ENCODE data around the gene FOXP2. TPM values are rescaled to one million over a fixed set of nuclear protein-coding genes. Genes with fewer than 3 reads are reported as not detected.
A peak's percentile ranks its signal among the peaks of the same experiment; 100 is the strongest.

The FOXP2 gene
- total and polyA plus RNA-seq, 10 donors, result 0.09 to 5.9 (median 1.3) TPM

DNA sequence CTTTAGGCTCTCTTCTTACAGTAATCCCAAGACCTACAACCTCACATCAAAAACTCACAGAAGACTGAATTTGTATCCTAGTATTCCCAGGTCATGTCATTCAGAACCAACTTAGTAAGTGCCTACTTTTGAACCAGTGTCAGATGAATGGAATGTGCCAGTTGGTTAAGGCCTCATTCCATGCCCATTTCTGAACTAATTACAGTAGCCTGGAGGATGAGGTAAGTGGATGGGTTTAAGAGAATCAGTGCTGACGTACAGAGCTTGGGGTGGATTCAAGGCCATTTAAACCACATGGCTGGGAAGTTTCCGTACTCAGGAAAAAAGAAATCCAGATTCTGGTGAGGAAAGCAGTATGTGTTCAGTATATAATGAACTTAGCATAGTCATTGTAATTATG lies 21.9 kb upstream of the FOXP2 start:
- no peak overlapping the region for H3K4me3 ChIP-seq
- TF ChIP-seq, protein P1, sequence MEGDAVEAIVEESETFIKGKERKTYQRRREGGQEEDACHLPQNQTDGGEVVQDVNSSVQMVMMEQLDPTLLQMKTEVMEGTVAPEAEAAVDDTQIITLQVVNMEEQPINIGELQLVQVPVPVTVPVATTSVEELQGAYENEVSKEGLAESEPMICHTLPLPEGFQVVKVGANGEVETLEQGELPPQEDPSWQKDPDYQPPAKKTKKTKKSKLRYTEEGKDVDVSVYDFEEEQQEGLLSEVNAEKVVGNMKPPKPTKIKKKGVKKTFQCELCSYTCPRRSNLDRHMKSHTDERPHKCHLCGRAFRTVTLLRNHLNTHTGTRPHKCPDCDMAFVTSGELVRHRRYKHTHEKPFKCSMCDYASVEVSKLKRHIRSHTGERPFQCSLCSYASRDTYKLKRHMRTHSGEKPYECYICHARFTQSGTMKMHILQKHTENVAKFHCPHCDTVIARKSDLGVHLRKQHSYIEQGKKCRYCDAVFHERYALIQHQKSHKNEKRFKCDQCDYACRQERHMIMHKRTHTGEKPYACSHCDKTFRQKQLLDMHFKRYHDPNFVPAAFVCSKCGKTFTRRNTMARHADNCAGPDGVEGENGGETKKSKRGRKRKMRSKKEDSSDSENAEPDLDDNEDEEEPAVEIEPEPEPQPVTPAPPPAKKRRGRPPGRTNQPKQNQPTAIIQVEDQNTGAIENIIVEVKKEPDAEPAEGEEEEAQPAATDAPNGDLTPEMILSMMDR (IDR thresholded peaks at IDR 0.05 in 8 of 11, conservative IDR thresholded peaks at IDR 0.05 in 3 of 11), result no peak
- TF ChIP-seq POLR2A (IDR thresholded peaks at IDR 0.05) (no peak), POLR2AphosphoS5 (IDR thresholded peaks at IDR 0.05) (no peak)
- no peaks in the 10 kb centered on the region for H3K27me3 ChIP-seq (replicated peaks in 1 of 7)
- no peaks in the 10 kb centered on the region for H3K4me1 ChIP-seq
- intact Hi-C loops (cut with DNase I; ENCODE audit: low total_unique reads), result no loop called here
- H3K27ac ChIP-seq, result no peak overlapping the region
- H3K36me3 ChIP-seq, result no peaks in the 10 kb centered on the region
- no peaks in the 10 kb centered on the region for H3K9me3 ChIP-seq
- 72 to 92% (median 80%) methylated on average over 2 of the region's 2 CpGs for WGBS, 5 donors
- no peak for DNase-seq

- H3K9me3 ChIP-seq, result no peaks in the 10 kb centered on the region
- WGBS, 5 donors, result 62 to 74% (median 71%) methylated on average over 2 of the region's 2 CpGs
- DNase-seq, result no peak
- intact Hi-C loops (cut with DNase I; ENCODE audit: low total_unique reads), result no loop called here
- no peak overlapping the region for H3K4me3 ChIP-seq
- TF ChIP-seq POLR2A (IDR thresholded peaks at IDR 0.05), result no peak
- no peak for TF ChIP-seq POLR2AphosphoS5 (IDR thresholded peaks at IDR 0.05)
- TF ChIP-seq, protein P1 (IDR thresholded peaks at IDR 0.05 in 8 of 11, conservative IDR thresholded peaks at IDR 0.05 in 3 of 11), result no peak
- no peaks in the 10 kb centered on the region for H3K36me3 ChIP-seq
- no peak overlapping the region for H3K27ac ChIP-seq
- H3K4me1 ChIP-seq, result no peaks in the 10 kb centered on the region
- H3K27me3 ChIP-seq (replicated peaks in 1 of 7), result no peaks in the 10 kb centered on the region
Observed at GRCh38 chr7:114402876-114403635, 11.6 kb upstream of the FOXP2 start.

DNA sequence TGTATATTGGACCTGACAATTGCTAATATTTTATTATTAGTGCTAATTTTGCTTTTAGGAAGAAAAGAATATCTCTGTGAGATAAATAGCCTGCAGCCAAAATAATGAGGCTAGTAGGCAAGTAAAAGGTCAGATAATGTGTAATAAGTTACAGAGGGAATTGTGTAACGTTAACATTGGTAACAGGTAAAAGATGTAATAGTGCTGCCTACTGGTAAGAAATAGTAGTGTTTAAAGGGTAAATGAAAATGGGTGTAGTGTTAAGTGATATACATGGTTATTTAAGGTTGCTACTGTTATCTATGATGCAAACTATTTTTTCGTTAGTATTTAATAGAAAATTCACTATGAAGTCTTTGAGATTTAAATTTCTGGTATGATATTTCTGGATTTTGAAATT lies 9.2 kb upstream of the FOXP2 start:
- WGBS, 5 donors, result 23 to 33% (median 25%) methylated on average over 2 of the region's 2 CpGs
- Histone ChIP-seq H3K9me3 (no peaks in the 10 kb centered on the region), H3K36me3 (no peaks in the 10 kb centered on the region), H3K4me3 (no peak overlapping the region), H3K27me3 (replicated peaks in 1 of 7) (no peaks in the 10 kb centered on the region), H3K27ac (no peak overlapping the region), H3K4me1 (no peaks in the 10 kb centered on the region)
- TF ChIP-seq POLR2AphosphoS5 (IDR thresholded peaks at IDR 0.05) (no peak), POLR2A (IDR thresholded peaks at IDR 0.05) (no peak)
- TF ChIP-seq, protein P1 (IDR thresholded peaks at IDR 0.05 in 8 of 11, conservative IDR thresholded peaks at IDR 0.05 in 3 of 11), result peak in 1 of 11 experiments; percentile 25
- intact Hi-C loops (cut with DNase I; ENCODE audit: low total_unique reads), result no loop called here
- DNase-seq, result no peak

DNA sequence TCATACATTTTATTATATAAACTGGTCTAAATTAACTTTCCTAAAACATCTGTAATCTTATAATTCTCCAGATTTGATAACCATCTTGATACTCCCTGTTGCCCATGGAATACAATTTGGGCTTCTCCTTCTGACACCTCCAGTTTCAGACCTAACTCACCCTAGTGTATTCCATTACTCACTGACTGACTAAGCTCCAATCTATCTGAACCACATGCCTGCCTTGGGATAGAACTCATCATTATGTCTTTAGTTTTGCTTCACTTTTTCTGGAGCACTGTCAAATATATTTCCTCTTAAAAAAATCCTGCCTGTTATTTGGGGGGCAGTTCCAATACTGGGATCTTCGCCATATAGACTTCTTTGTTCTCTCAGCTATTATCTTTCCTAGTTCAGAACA lies 4.9 kb upstream of the FOXP2 start:
- 79 to 94% (median 89%) methylated on average over 1 of the region's 1 CpG for WGBS, 5 donors
- intact Hi-C loops (cut with DNase I; ENCODE audit: low total_unique reads), result no loop called here
- H3K9me3 ChIP-seq, result no peaks in the 10 kb centered on the region
- H3K27ac ChIP-seq, result no peak overlapping the region
- H3K36me3 ChIP-seq, result no peaks in the 10 kb centered on the region
- H3K4me3 ChIP-seq, result no peak overlapping the region
- TF ChIP-seq POLR2AphosphoS5 (IDR thresholded peaks at IDR 0.05) (no peak), POLR2A (IDR thresholded peaks at IDR 0.05) (no peak)
- TF ChIP-seq, protein P1 (IDR thresholded peaks at IDR 0.05 in 8 of 11, conservative IDR thresholded peaks at IDR 0.05 in 3 of 11), result no peak
- no peak for DNase-seq
- H3K4me1 ChIP-seq, result no peaks in the 10 kb centered on the region
- no peaks in the 10 kb centered on the region for H3K27me3 ChIP-seq (replicated peaks in 1 of 7)
